DMS114 treated with DMSO at 0.1 percent for 48 hours (cell line): Measurements from ENCODE around the gene DNM2.
"Not testable (repeated sequence)": the region's sequence is repeated elsewhere in the genome, so short reads cannot be mapped to it uniquely, and the experiment has no call there.

Experiments used
- DNase-seq: peaks from one replicate; lab custom pipeline; 2025; ENCODE audit not compliant: unreplicated experiment; lab: John Stamatoyannopoulos, UW

Gene DNM2

GRCh38 chr19:10751109-10751953 is 33.5 kb downstream of the DNM2 start:
- DNase-seq: no peak

GRCh38 chr19:10752237-10752912 is 34.5 kb downstream of the DNM2 start:
- DNase-seq: no peak

GRCh38 chr19:10752913-10753704 is 35.2 kb downstream of the DNM2 start:
- no peak for DNase-seq

- no peak for DNase-seq
Observed at GRCh38 chr19:10756371-10756770, 38.5 kb downstream of the DNM2 start.

- DNase-seq: no peak
Observed at GRCh38 chr19:10756791-10757190, 38.9 kb downstream of the DNM2 start.

- not testable (repeated sequence) for DNase-seq
Observed at GRCh38 chr19:10758050-10758449, 40.2 kb downstream of the DNM2 start.

GRCh38 chr19:10758978-10759377 is 41.1 kb downstream of the DNM2 start:
- DNase-seq: no peak

GRCh38 chr19:10760273-10760944 is 42.5 kb downstream of the DNM2 start:
- no peak for DNase-seq

- DNase-seq: no peak
Observed at GRCh38 chr19:10761443-10762250, 43.8 kb downstream of the DNM2 start.

GRCh38 chr19:10762656-10763055 is 44.8 kb downstream of the DNM2 start:
- no peak for DNase-seq

GRCh38 chr19:10763411-10763810 is 45.5 kb downstream of the DNM2 start:
- DNase-seq: no peak

GRCh38 chr19:10763828-10764339 is 46.0 kb downstream of the DNM2 start:
- DNase-seq: no peak

GRCh38 chr19:10764340-10764894 is 46.5 kb downstream of the DNM2 start:
- no peak for DNase-seq

- no peak for DNase-seq
Observed at GRCh38 chr19:10766049-10766623, 48.3 kb downstream of the DNM2 start.

GRCh38 chr19:10766671-10767201 is 48.9 kb downstream of the DNM2 start:
- DNase-seq: no peak

GRCh38 chr19:10767726-10768125 is 49.8 kb downstream of the DNM2 start:
- no peak for DNase-seq

- DNase-seq: no peak
Observed at GRCh38 chr19:10768369-10768768, 50.5 kb downstream of the DNM2 start.

- no peak for DNase-seq
Observed at GRCh38 chr19:10768936-10769335, 51.1 kb downstream of the DNM2 start.
